ENCODE data around the gene LDHA. TPM values are rescaled to one million over a fixed set of nuclear protein-coding genes. Genes with fewer than 3 reads are reported as not detected.

LDHA gene
- polyA plus RNA-seq, 2 of the 4 experiments (the other 2 are of a cell fraction), result 2,571 to 4,418 TPM

DNA sequence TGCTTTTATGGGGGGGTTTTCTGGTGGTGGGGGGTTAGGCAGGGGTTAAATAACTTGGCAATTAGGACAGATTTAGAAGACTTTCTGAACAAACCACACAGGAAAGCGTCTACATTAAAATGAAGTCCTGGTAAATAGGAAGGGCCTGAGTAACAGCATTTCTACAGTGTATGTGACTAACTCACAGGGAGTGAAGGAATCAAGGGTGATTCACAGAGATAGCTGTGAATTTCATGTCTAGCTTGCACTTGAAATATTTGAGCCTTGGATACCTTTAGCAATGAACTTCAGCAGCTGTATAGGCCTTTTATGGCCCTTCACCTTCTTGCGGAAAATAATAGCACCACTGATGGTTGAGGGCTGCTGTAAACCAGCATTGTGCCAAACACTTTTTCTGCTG is 26.1 kb upstream of the LDHA start:
- CTCF ChIA-PET, result interaction anchor here (1.4 kb wide), 1 partner anchor 10 kb away, joined by 3 read pairs; no protein-coding TSS in a partner anchor
- Histone ChIP-seq H3K4me3 (no peak overlapping the region), H3K4me1 (no peaks in the 10 kb centered on the region), H3K9me3 (no peaks in the 10 kb centered on the region), H3K4me2 (no peak overlapping the region), H3K27ac (no peak overlapping the region)
- no peak for FAIRE-seq
- ATAC-seq, result peak; percentile 37 to 39; a peak in 3 of 6 replicates
- DNase-seq (ENCODE audit: low read depth in 1 of 2, low spot score in 1 of 2), result no peak
- WGBS (ENCODE audit: missing lambda C conversion rate), result 80% methylated on average over 2 of the region's 2 CpGs
- POLR2A ChIA-PET, result interaction anchor here (1.5 kb wide), 1 partner anchor 27 kb away, joined by 6 read pairs; the partner anchor contains the start of gene LDHA
- TF ChIP-seq NPAS2 (CRISPR knock-in tag; IDR thresholded peaks at IDR 0.05; ENCODE audit: borderline replicate concordance) (no peak), POLR2A (IDR thresholded peaks at IDR 0.05; ENCODE audit: low read length) (no peak), RNF2 (IDR thresholded peaks at IDR 0.05; ENCODE audit: borderline replicate concordance, low read depth) (no peak), MYC (IDR thresholded peaks at IDR 0.05; ENCODE audit: borderline replicate concordance, low read length) (no peak), HEYL (CRISPR knock-in tag; IDR thresholded peaks at IDR 0.05) (no peak), CBX2 (IDR thresholded peaks at IDR 0.05; ENCODE audit: borderline replicate concordance, low read depth) (no peak), PHF8 (IDR thresholded peaks at IDR 0.05; ENCODE audit: borderline replicate concordance, low read depth) (no peak), HOXA7 (CRISPR knock-in tag; IDR thresholded peaks at IDR 0.05) (no peak), HOXB5 (CRISPR knock-in tag; IDR thresholded peaks at IDR 0.05) (no peak), JUNB (IDR thresholded peaks at IDR 0.05) (no peak), RFX5 (IDR thresholded peaks at IDR 0.05) (no peak), ZSCAN20 (CRISPR knock-in tag; IDR thresholded peaks at IDR 0.05) (no peak), E2F6 (IDR thresholded peaks at IDR 0.05; ENCODE audit: borderline replicate concordance, low read depth) (no peak), CEBPB (IDR thresholded peaks at IDR 0.05) (no peak)
- TF ChIP-seq, protein P1, sequence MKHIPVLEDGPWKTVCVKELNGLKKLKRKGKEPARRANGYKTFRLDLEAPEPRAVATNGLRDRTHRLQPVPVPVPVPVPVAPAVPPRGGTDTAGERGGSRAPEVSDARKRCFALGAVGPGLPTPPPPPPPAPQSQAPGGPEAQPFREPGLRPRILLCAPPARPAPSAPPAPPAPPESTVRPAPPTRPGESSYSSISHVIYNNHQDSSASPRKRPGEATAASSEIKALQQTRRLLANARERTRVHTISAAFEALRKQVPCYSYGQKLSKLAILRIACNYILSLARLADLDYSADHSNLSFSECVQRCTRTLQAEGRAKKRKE (CRISPR knock-in tag; IDR thresholded peaks at IDR 0.05; ENCODE audit: low read depth), result no peak
- TF ChIP-seq, protein P2, sequence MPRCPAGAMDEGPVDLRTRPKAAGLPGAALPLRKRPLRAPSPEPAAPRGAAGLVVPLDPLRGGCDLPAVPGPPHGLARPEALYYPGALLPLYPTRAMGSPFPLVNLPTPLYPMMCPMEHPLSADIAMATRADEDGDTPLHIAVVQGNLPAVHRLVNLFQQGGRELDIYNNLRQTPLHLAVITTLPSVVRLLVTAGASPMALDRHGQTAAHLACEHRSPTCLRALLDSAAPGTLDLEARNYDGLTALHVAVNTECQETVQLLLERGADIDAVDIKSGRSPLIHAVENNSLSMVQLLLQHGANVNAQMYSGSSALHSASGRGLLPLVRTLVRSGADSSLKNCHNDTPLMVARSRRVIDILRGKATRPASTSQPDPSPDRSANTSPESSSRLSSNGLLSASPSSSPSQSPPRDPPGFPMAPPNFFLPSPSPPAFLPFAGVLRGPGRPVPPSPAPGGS (IDR thresholded peaks at IDR 0.05), result no peak

DNA sequence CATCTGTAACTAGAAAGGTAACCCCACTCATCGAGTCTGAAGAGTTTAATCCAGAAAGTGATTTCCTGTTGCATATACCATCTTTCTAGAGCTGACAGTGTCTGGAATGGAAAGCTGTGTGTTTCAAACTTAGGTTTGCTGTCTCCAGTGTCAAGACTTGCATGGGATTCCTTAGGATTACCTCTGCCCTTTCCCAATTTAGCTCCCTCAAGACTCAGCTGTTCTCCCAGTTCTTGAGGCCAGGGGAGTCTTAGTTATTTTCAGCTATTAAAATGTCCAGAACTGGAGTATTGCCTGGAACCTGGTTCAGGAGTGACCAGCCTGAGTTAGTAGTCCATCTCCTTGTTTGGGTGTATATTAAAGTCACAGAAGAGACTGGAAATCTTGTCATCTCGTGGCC is 25.0 kb upstream of the LDHA start:
- ChIA-PET POLR2A (no interaction called here), CTCF (interaction anchor here (0.5 to 1.3 kb wide), 5 partner anchors 13 to 197 kb away, joined by 3 to 5 read pairs (median 3); no protein-coding TSS in a partner anchor)
- FAIRE-seq (no peak), DNase-seq (ENCODE audit: low read depth in 1 of 2, low spot score in 1 of 2) (no peak), ATAC-seq (no peak; a peak in 1 of 6 replicates)
- TF ChIP-seq CEBPB (IDR thresholded peaks at IDR 0.05), result no peak
- TF ChIP-seq NR3C1 (IDR thresholded peaks at IDR 0.05), result no peak
- TF ChIP-seq ESRRA (IDR thresholded peaks at IDR 0.05; ENCODE audit: borderline replicate concordance, low read length), result no peak
- TF ChIP-seq USF2 (IDR thresholded peaks at IDR 0.05), result no peak
- no peak for TF ChIP-seq JUNB (IDR thresholded peaks at IDR 0.05)
- TF ChIP-seq MYC (IDR thresholded peaks at IDR 0.05; ENCODE audit: borderline replicate concordance, low read length), result no peak
- TF ChIP-seq CBX8 (IDR thresholded peaks at IDR 0.05), result no peak
- TF ChIP-seq POLR2A (IDR thresholded peaks at IDR 0.05; ENCODE audit: low read length), result no peak
- TF ChIP-seq, protein P3, sequence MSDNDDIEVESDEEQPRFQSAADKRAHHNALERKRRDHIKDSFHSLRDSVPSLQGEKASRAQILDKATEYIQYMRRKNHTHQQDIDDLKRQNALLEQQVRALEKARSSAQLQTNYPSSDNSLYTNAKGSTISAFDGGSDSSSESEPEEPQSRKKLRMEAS (IDR thresholded peaks at IDR 0.05), result no peak
- no peak for TF ChIP-seq MAFK (IDR thresholded peaks at IDR 0.05; ENCODE audit: partially characterized antibody)
- TF ChIP-seq, protein P1 (CRISPR knock-in tag; IDR thresholded peaks at IDR 0.05; ENCODE audit: low read depth), result no peak
- no peak overlapping the region for H3K27ac ChIP-seq
- no peak overlapping the region for H3K4me2 ChIP-seq
- H3K4me3 ChIP-seq, result no peak overlapping the region
- WGBS (ENCODE audit: missing lambda C conversion rate), result 86% methylated on average over 2 of the region's 2 CpGs
- H3K4me1 ChIP-seq, result no peaks in the 10 kb centered on the region
- H3K9me3 ChIP-seq, result no peaks in the 10 kb centered on the region

Data from A549 (cell line).